ENCODE measurements around the gene LRRN2.

LRRN2 gene

GRCh38 chr1:204617256-204618147 is 68.0 kb downstream of the LRRN2 start:
- TF ChIP-seq FOXP2 (optimal IDR thresholded peaks at IDR 0.05; ENCODE audit: borderline replicate concordance, extremely low read depth, extremely low read length, insufficient read depth) (no peak), TAF1 (IDR thresholded peaks at IDR 0.05; ENCODE audit: borderline replicate concordance, insufficient read depth, low read length) (no peak), POLR2AphosphoS5 (IDR thresholded peaks at IDR 0.05; ENCODE audit: low read depth, low read length) (no peak), REST (IDR thresholded peaks at IDR 0.05; ENCODE audit: insufficient read depth in 1 of 2, low read depth in 2 of 2, low read length in 2 of 2) (no peak), SIN3A (IDR thresholded peaks at IDR 0.05; ENCODE audit: borderline replicate concordance, insufficient read depth, low read length) (no peak)

- TF ChIP-seq REST (IDR thresholded peaks at IDR 0.05; ENCODE audit: insufficient read depth in 1 of 2, low read depth in 2 of 2, low read length in 2 of 2) = no peak
- TF ChIP-seq SIN3A (IDR thresholded peaks at IDR 0.05; ENCODE audit: borderline replicate concordance, insufficient read depth, low read length) = no peak
- no peak for TF ChIP-seq POLR2AphosphoS5 (IDR thresholded peaks at IDR 0.05; ENCODE audit: low read depth, low read length)
- TF ChIP-seq FOXP2 (optimal IDR thresholded peaks at IDR 0.05; ENCODE audit: borderline replicate concordance, extremely low read depth, extremely low read length, insufficient read depth) = no peak
- TF ChIP-seq TAF1 (IDR thresholded peaks at IDR 0.05; ENCODE audit: borderline replicate concordance, insufficient read depth, low read length) = no peak
These were observed 68.9 kb downstream of the LRRN2 start for GRCh38 chr1:204616641-204617040.

- no peak for TF ChIP-seq REST (IDR thresholded peaks at IDR 0.05; ENCODE audit: insufficient read depth in 1 of 2, low read depth in 2 of 2, low read length in 2 of 2)
- TF ChIP-seq SIN3A (IDR thresholded peaks at IDR 0.05; ENCODE audit: borderline replicate concordance, insufficient read depth, low read length) = no peak
- no peak for TF ChIP-seq TAF1 (IDR thresholded peaks at IDR 0.05; ENCODE audit: borderline replicate concordance, insufficient read depth, low read length)
- TF ChIP-seq POLR2AphosphoS5 (IDR thresholded peaks at IDR 0.05; ENCODE audit: low read depth, low read length) = no peak
- TF ChIP-seq FOXP2 (optimal IDR thresholded peaks at IDR 0.05; ENCODE audit: borderline replicate concordance, extremely low read depth, extremely low read length, insufficient read depth) = no peak
These were observed 69.7 kb downstream of the LRRN2 start for GRCh38 chr1:204615881-204616280.

- TF ChIP-seq SIN3A (IDR thresholded peaks at IDR 0.05; ENCODE audit: borderline replicate concordance, insufficient read depth, low read length) = no peak
- no peak for TF ChIP-seq POLR2AphosphoS5 (IDR thresholded peaks at IDR 0.05; ENCODE audit: low read depth, low read length)
- no peak for TF ChIP-seq FOXP2 (optimal IDR thresholded peaks at IDR 0.05; ENCODE audit: borderline replicate concordance, extremely low read depth, extremely low read length, insufficient read depth)
- no peak for TF ChIP-seq REST (IDR thresholded peaks at IDR 0.05; ENCODE audit: insufficient read depth in 1 of 2, low read depth in 2 of 2, low read length in 2 of 2)
These were observed 71.9 kb downstream of the LRRN2 start for GRCh38 chr1:204613636-204614035.

All from PFSK-1 (cell line).